Type B pancreatic cell (in vitro differentiated cells): Measurements from ENCODE around the gene GPR42. TPM values are rescaled to one million over a fixed set of nuclear protein-coding genes. Genes with fewer than 3 reads are reported as not detected.

Source experiments
- DNase-seq: peaks from one replicate; pipeline ENCODE4 v3.0.0; 2021; ENCODE audit warnings: mixed read lengths; ENCODE audit not compliant: unreplicated experiment; ENCODE audit errors: extremely low spot score
- H3K27ac Mint-ChIP-seq: 2 replicates; pipeline ENCODE4 v1.8.0; 2021; ENCODE audit warnings: mild to moderate bottlenecking, mixed read lengths
- H3K27me3 Mint-ChIP-seq: 2 replicates; pipeline ENCODE4 v1.8.0; 2021; ENCODE audit warnings: mixed read lengths
- H3K36me3 Mint-ChIP-seq: 2 replicates; pipeline ENCODE4 v1.8.0; 2021; ENCODE audit warnings: mixed read lengths
- H3K4me1 Mint-ChIP-seq: one replicate; pipeline ENCODE4 v1.8.0; 2021; ENCODE audit warnings: mixed read lengths; ENCODE audit not compliant: unreplicated experiment
- H3K4me3 Mint-ChIP-seq: 2 replicates; pipeline ENCODE4 v1.8.0; 2021; ENCODE audit warnings: mild to moderate bottlenecking, mixed read lengths
- H3K9me3 Mint-ChIP-seq: 2 replicates; pipeline ENCODE4 v1.8.0; 2021; ENCODE audit warnings: mixed read lengths
- total RNA-seq: library from RNA; stranded (reverse); gene quantifications from 2 replicates; pipeline ENCODE4 v1.2.1, GENCODE V29; 2021; ENCODE audit warnings: low replicate concordance
- TF ChIP-seq, protein P1 (sequence below): fragments of 200-600 bp; sonication (generic); conservative IDR thresholded peaks from 2 replicates; pipeline ENCODE4 v1.5.0; 2021; ENCODE audit warnings: antibody characterized with exemption, mild to moderate bottlenecking

The GPR42 gene
- total RNA-seq, 1 donor from 2014 or later = not detected

DNA sequence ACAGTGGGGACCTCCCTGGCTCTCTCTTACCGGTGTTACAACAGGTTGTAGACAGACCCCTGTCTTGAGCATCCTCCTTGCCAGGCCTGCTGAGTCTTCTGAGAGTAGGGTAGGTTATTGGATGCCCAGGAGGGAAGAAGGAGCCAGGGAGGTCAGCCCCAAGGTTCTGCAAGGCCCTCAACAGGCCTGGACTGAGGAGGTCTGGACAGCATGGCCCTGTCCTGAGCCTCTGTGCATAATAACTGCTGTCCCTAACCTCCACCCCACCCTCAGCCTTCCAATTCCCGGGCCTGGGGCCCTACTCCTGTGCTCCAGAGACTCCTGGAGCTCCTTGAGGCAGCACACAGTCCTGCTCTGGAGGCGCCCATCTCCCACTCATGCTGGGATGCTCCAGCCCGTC lies 41.5 kb upstream of the GPR42 start:
- peaks cover 7% of the 10 kb centered on the region for H3K4me1 Mint-ChIP-seq
- no peak for DNase-seq
- H3K36me3 Mint-ChIP-seq = no peaks in the 10 kb centered on the region
- no peak overlapping the region for H3K27ac Mint-ChIP-seq
- TF ChIP-seq, protein P1, sequence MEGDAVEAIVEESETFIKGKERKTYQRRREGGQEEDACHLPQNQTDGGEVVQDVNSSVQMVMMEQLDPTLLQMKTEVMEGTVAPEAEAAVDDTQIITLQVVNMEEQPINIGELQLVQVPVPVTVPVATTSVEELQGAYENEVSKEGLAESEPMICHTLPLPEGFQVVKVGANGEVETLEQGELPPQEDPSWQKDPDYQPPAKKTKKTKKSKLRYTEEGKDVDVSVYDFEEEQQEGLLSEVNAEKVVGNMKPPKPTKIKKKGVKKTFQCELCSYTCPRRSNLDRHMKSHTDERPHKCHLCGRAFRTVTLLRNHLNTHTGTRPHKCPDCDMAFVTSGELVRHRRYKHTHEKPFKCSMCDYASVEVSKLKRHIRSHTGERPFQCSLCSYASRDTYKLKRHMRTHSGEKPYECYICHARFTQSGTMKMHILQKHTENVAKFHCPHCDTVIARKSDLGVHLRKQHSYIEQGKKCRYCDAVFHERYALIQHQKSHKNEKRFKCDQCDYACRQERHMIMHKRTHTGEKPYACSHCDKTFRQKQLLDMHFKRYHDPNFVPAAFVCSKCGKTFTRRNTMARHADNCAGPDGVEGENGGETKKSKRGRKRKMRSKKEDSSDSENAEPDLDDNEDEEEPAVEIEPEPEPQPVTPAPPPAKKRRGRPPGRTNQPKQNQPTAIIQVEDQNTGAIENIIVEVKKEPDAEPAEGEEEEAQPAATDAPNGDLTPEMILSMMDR = no peak
- H3K9me3 Mint-ChIP-seq = no peaks in the 10 kb centered on the region
- no peaks in the 10 kb centered on the region for H3K27me3 Mint-ChIP-seq
- H3K4me3 Mint-ChIP-seq = no peak overlapping the region

DNA sequence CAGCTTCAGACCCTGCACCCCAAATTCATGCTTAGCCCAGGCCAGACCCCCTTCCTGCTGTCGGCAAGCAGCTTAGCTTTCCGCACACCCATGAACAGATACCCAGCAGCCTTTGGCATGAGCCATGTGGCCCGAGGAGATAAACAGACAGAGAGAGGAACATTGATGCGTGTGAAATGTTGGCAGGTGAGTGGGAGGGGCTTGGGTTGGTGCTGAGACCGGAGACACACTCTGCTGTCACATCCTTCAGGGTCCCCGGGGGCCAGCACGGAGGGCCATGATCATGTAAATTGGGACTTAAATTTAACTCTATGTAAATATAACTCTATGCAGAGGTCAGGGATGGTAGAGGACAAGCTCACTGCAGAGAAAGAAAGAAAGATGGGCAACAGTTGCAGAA lies 40.4 kb upstream of the GPR42 start:
- H3K4me3 Mint-ChIP-seq = no peak overlapping the region
- H3K27ac Mint-ChIP-seq = no peak overlapping the region
- no peak for DNase-seq
- H3K4me1 Mint-ChIP-seq = peaks cover 8% of the 10 kb centered on the region
- H3K9me3 Mint-ChIP-seq = no peaks in the 10 kb centered on the region
- H3K27me3 Mint-ChIP-seq = no peaks in the 10 kb centered on the region
- no peaks in the 10 kb centered on the region for H3K36me3 Mint-ChIP-seq
- TF ChIP-seq, protein P1 = no peak

DNA sequence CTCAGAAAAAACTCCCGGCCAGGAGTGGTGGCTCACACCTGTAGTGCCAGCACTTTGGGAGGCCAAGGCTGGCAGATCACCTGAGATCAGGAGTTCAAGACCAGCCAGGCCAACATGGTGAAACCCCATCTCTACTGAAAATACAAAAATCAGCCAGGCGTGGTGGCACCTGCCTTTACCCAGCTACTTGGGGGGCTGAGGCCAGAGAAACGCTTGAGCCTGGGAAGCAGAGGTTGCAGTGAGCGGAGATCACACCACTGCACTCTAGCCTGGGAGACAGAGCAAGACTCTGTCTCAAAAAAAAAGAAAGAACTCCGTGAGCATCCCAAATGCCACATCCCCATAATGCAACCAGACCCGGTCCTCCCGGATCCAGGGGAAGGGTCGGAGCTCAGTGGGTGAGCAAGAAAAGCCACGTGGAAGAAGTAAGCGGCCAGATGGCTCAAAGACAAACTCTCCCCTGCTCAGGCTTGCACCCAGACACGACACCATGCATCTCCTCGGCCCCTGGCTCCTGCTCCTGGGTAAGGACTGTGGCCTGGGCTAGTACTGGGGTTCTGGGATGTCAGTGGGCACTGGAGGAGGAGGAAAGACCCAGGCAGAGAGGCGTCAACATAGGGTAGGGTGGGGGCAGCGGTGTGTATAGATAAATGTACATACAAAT lies 39.2 kb upstream of the GPR42 start:
- H3K9me3 Mint-ChIP-seq = no peaks in the 10 kb centered on the region
- H3K27me3 Mint-ChIP-seq = no peaks in the 10 kb centered on the region
- H3K36me3 Mint-ChIP-seq = no peaks in the 10 kb centered on the region
- DNase-seq = no peak
- H3K4me3 Mint-ChIP-seq = no peak overlapping the region
- TF ChIP-seq, protein P1 = no peak
- H3K4me1 Mint-ChIP-seq = peaks cover 8% of the 10 kb centered on the region
- no peak overlapping the region for H3K27ac Mint-ChIP-seq

DNA sequence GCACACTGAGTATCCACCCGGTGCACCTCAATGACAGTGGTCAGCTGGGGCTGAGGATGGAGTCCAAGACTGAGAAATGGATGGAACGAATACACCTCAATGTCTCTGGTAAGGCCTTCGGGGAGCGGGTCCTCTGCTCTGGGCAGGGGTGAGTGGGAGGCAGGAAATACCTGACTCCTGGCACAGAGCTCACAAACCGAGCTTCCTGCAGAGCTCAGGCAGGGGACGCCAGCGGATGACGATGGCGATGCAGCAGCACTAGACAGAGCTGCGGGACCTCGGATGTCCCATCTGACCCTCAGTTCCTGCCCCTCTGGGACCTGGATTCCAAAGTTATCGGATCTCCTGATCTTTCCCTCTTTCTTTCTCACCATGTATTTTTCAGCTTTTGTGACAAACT lies 38.1 kb upstream of the GPR42 start:
- DNase-seq = no peak
- no peak overlapping the region for H3K4me3 Mint-ChIP-seq
- no peaks in the 10 kb centered on the region for H3K36me3 Mint-ChIP-seq
- TF ChIP-seq, protein P1 = no peak
- no peaks in the 10 kb centered on the region for H3K9me3 Mint-ChIP-seq
- H3K27me3 Mint-ChIP-seq = no peaks in the 10 kb centered on the region
- H3K4me1 Mint-ChIP-seq = peaks cover 8% of the 10 kb centered on the region
- H3K27ac Mint-ChIP-seq = no peak overlapping the region

DNA sequence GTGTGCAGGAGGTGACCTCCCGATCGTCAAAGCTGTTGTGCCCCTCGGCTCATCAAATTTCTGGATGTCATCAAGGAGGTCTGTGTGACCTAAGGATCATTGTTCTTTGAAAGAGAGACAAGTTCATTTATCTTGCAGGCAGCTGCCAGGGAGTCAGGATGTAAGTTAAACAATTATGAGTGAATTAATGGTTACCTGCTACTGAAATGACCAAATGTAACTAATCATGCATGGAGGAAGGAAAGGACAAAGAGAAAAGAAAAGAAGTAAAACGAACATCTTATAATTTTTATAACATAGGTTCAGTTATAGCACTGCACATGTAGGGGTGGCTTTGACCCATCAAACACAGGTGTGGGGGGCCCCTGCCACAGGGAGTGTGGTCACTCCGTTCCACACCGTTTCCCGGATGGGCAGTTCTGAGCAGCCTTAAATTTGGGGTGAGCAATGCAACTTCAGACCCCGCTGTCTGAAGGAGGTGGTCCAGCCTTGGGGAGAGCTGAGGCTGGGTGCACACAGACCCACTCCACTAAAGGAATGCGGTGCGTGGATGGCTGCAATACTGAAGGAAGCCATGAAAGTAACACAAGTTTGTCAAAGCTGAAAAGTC lies 36.6 kb upstream of the GPR42 start:
- Mint-ChIP-seq H3K27me3 (no peaks in the 10 kb centered on the region), H3K9me3 (no peaks in the 10 kb centered on the region), H3K4me1 (peaks cover 8% of the 10 kb centered on the region), H3K27ac (no peak overlapping the region), H3K4me3 (no peak overlapping the region), H3K36me3 (no peaks in the 10 kb centered on the region)
- TF ChIP-seq, protein P1 = no peak
- no peak for DNase-seq
